GM08714 (cell line): Measurements from ENCODE around the gene DIP2A.
"Not testable (repeated sequence)": the region's sequence is repeated elsewhere in the genome, so short reads cannot be mapped to it uniquely, and the experiment has no call there.

Experiments used
- H3K4me3 ChIP-seq: fragments of 200-500 bp; sonication (Bioruptor generic); 2 replicates; pipeline ENCODE4 v1.5.1; 2014; ENCODE audit warnings: mild to moderate bottlenecking, low read length, inconsistent platforms
- ZNF274 ChIP-seq: IDR thresholded peaks from 2 replicates; pipeline ENCODE4 v1.6.1; 2012; ENCODE audit warnings: mild to moderate bottlenecking, low read depth, low read length

DIP2A gene

GRCh38 chr21:46452710-46453109, 6.0 kb upstream of the DIP2A start:
- H3K4me3 ChIP-seq: no peak overlapping the region
- no peak for TF ChIP-seq ZNF274

GRCh38 chr21:46454142-46454541, 4.5 kb upstream of the DIP2A start:
- no peak overlapping the region for H3K4me3 ChIP-seq
- TF ChIP-seq ZNF274: no peak

DNA sequence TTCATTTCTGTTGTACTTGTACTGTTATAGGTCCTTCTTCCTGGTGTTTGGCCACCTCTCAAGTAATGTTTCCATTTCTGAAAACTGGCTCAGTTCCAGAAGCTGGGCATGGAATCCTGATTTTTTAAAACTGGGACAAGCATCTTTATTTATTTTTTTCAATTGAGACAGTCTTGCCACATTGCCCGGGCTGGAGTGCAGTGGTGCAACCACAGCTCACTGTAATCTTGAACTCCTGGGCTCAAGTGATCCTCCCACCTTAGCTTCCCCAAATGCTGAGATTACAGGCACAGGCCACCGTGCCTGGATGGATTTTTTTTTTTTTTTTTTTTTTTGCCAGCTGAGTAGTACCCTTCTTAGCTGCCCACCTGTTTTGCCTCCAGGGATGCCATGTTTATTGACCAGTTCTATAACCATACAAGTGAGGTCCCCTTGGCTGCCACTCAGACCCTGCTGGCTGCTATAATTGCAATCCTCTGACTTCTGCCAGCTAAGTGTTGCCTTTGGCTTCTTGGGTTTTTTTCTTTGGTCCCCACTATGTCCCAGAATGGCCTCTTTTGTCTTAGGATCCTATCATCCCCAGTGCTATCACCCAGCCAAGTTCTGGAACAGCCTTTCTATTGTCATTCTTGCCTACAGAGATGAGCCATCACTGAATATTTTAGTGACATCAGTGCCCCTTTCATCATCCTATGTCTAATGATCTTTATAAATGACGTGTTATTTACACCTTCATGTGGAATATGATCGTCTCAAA, 3.9 kb upstream of the DIP2A start:
- H3K4me3 ChIP-seq: no peak overlapping the region
- no peak for TF ChIP-seq ZNF274

- H3K4me3 ChIP-seq: no peak overlapping the region
- TF ChIP-seq ZNF274: no peak
Measured at GRCh38 chr21:46455575-46456385, 2.9 kb upstream of the DIP2A start.

GRCh38 chr21:46456750-46457149, 1.9 kb upstream of the DIP2A start:
- no peak for TF ChIP-seq ZNF274
- H3K4me3 ChIP-seq: no peak overlapping the region; the same call in 1 of the 2 replicates

DNA sequence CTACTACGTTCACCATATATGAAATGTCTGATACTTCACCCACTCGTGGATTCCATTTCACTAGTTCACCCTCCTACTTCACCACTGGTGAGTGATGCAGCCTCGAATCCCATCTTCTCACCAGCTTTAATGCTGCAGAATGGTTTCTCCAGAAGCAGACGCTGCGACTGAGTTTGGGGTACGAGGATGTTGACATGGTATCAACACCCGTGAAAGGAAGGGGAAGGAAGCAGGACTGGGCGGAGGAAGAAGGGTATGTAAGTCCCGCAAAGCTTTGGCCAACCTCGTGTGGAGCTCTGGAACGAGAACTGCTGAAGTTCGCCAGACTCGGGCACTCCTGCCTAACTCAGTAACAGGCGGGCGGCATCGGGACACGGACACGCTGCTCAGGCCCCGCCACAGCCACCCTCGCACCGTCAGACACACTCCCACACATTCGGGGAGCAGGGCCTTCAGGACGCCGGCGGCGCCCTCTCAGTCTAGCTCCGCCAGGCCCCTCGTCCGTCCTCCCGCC, 833 bp upstream of the DIP2A start:
- TF ChIP-seq ZNF274: no peak

DNA sequence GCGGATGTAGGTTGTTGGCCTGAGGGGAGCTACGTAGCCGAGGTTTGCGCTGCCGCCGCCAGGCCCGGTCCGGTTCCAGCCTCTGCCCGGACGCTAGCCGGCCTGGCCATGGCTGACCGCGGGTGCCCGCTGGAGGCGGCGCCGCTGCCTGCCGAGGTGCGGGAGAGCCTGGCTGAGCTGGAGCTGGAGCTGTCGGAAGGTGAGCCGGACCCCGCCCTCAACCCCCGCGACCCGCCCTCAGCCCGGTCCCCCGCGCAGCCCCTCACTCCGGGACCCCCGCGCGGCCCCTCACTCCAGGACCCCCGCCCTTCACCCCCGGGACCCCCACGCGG, 299 bp downstream of the DIP2A start:
- no peak for TF ChIP-seq ZNF274
- H3K4me3 ChIP-seq: peak overlapping the region; percentile 72

More for the DNA sequence above, 833 bp upstream of the DIP2A start:
- peak overlapping the region; percentile 75 for H3K4me3 ChIP-seq

GRCh38 chr21:46459356-46460112, 843 bp downstream of the DIP2A start:
- H3K4me3 ChIP-seq: peak overlapping the region; percentile 72
- TF ChIP-seq ZNF274: no peak

- no peak overlapping the region for H3K4me3 ChIP-seq
- TF ChIP-seq ZNF274: no peak
Measured at GRCh38 chr21:46461909-46462308, 3.2 kb downstream of the DIP2A start.

GRCh38 chr21:46465153-46465552, 6.5 kb downstream of the DIP2A start:
- not testable (repeated sequence) for H3K4me3 ChIP-seq

- no peak overlapping the region for H3K4me3 ChIP-seq
- no peak for TF ChIP-seq ZNF274
Measured at GRCh38 chr21:46465651-46466050, 7.0 kb downstream of the DIP2A start.

DNA sequence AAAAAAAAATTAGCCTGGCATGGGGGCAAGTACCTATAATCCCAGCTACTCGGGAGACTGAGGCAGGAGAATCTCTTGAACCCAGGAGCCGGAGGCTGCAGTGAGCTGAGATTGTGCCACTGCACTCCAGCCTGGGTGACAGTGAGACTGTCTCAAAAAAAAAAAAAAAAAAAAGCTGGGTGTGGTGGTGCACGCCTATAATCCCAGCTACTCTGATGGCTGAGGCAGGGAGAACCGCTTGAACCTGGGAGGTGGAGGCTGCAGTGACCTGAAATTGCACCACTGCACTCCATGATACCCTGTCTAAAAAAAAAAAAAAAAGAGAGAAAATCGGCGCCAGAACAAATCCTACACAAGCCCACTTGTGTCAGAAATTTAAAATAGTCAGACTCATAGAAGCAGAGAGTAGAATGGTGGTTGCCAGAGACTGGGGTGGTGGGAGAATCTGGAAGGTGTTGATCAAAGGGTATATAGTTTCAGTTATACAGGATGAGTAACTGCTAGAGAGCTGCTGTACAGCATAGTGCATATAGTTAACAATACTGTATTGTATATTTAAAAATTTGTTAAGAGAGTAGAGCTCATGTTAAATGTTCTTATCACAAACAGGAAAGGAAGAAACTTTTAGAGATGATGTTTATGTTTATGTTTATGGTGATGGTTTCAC, 9.6 kb downstream of the DIP2A start:
- no peak overlapping the region for H3K4me3 ChIP-seq
- no peak for TF ChIP-seq ZNF274

DNA sequence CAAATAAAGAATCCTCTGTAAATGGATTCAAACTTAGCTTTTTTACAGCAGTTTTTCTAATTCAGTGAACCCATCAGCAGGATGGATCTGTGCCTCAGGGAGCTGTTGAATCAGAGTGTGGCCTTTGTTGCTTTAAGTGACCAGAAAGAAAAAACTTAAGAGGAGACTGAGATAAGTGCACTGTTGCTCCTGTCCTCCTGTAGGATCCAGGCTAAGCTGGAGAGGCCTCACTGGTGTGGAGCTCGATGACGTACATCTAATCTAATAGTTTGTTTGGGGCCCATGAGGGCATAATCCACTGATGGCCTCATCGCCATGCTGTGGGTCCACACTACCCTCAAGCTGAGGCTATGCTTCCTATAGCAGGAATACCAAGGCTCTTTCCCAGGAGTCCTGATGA, 10.6 kb downstream of the DIP2A start:
- TF ChIP-seq ZNF274: no peak
- H3K4me3 ChIP-seq: no peak overlapping the region

GRCh38 chr21:46471514-46471913, 12.8 kb downstream of the DIP2A start:
- TF ChIP-seq ZNF274: no peak
- H3K4me3 ChIP-seq: no peak overlapping the region

- no peak overlapping the region for H3K4me3 ChIP-seq
- no peak for TF ChIP-seq ZNF274
Measured at GRCh38 chr21:46472246-46472645, 13.6 kb downstream of the DIP2A start.
